SK-N-SH (cell line): ENCODE results near the gene SSB.

ENCODE experiments used
- CTCF ChIP-seq: fragments of 200-600 bp; sonication (generic); IDR thresholded peaks from 2 replicates; pipeline ENCODE4 v1.6.1; 2017; ENCODE audit warnings: antibody characterized with exemption, mild to moderate bottlenecking, moderate library complexity
- ELF1 ChIP-seq: IDR thresholded peaks from 2 replicates; pipeline ENCODE4 v1.4.0; 2012
- EP300 ChIP-seq, 2 experiments: IDR thresholded peaks; 2 replicates each; pipeline versions ENCODE4 v1.4.0 to v1.6.1; 2012; ENCODE audit warnings: borderline replicate concordance in 1 of 2, low read depth in 1 of 2, low read length in 1 of 2
- FOXM1 ChIP-seq: IDR thresholded peaks from 2 replicates; pipeline ENCODE4 v1.4.0; 2012; ENCODE audit warnings: low read depth, mild to moderate bottlenecking
- GABPA ChIP-seq: IDR thresholded peaks from 2 replicates; pipeline ENCODE4 v1.4.0; 2012; ENCODE audit warnings: low read depth, mild to moderate bottlenecking
- GATA2 ChIP-seq: sonication (generic); formaldehyde crosslinking; IDR thresholded peaks from 2 replicates; pipeline ENCODE4 v1.5.0; 2020; ENCODE audit warnings: mild to moderate bottlenecking, missing genetic modification reagents
- JUND ChIP-seq: IDR thresholded peaks from 2 replicates; pipeline ENCODE4 v1.4.0; 2012
- POLR2AphosphoS5 ChIP-seq: IDR thresholded peaks from 2 replicates; pipeline ENCODE4 v1.6.1; 2012; ENCODE audit warnings: low read depth, low read length
- RAD21 ChIP-seq: IDR thresholded peaks from 2 replicates; pipeline ENCODE4 v1.6.1; 2012; ENCODE audit warnings: mild to moderate bottlenecking, low read length
- RFX5 ChIP-seq: IDR thresholded peaks from 2 replicates; pipeline ENCODE4 v1.6.1; 2012; ENCODE audit warnings: mild to moderate bottlenecking, improper control_type of control experiment, low read length
- TEAD4 ChIP-seq: IDR thresholded peaks from 2 replicates; pipeline ENCODE4 v1.4.0; 2012; ENCODE audit warnings: mild to moderate bottlenecking, borderline replicate concordance; ENCODE audit not compliant: insufficient read depth
- TF ChIP-seq, protein P1 (sequence below): fragments of 150-350 bp; IDR thresholded peaks from 2 replicates; pipeline ENCODE4 v1.6.1; 2016; ENCODE audit warnings: mild to moderate bottlenecking, low read depth, low read length
- TF ChIP-seq, protein P2 (sequence below): fragments of 150-350 bp; IDR thresholded peaks from 2 replicates; pipeline ENCODE4 v1.6.1; 2017; ENCODE audit warnings: antibody characterized with exemption, low read length, low read depth, borderline replicate concordance

GRCh38 chr2:169798718-169799592, at the start of gene SSB:
- TF ChIP-seq CTCF (no peak), GABPA (no peak; the same call in 1 of the 2 replicates), TEAD4 (no peak), EP300 (IDR thresholded peaks at IDR 0.05; ENCODE audit: borderline replicate concordance in 1 of 2, low read depth in 1 of 2, low read length in 1 of 2) (no peak), POLR2AphosphoS5 (peak; percentile 96), ELF1 (no peak), RFX5 (no peak), GATA2 (CRISPR knock-in tag) (no peak), FOXM1 (no peak), RAD21 (no peak), JUND (no peak)
- TF ChIP-seq, protein P1, sequence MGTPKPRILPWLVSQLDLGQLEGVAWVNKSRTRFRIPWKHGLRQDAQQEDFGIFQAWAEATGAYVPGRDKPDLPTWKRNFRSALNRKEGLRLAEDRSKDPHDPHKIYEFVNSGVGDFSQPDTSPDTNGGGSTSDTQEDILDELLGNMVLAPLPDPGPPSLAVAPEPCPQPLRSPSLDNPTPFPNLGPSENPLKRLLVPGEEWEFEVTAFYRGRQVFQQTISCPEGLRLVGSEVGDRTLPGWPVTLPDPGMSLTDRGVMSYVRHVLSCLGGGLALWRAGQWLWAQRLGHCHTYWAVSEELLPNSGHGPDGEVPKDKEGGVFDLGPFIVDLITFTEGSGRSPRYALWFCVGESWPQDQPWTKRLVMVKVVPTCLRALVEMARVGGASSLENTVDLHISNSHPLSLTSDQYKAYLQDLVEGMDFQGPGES: no peak
- TF ChIP-seq, protein P2, sequence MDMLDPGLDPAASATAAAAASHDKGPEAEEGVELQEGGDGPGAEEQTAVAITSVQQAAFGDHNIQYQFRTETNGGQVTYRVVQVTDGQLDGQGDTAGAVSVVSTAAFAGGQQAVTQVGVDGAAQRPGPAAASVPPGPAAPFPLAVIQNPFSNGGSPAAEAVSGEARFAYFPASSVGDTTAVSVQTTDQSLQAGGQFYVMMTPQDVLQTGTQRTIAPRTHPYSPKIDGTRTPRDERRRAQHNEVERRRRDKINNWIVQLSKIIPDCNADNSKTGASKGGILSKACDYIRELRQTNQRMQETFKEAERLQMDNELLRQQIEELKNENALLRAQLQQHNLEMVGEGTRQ: no peak
